Fibroblast of skin of back (primary cell): ENCODE data around the gene TRNP1.

Experiments
- DNase-seq: peaks from one replicate; pipeline ENCODE4 v3.0.0-alpha.2; 2013

Gene TRNP1

GRCh38 chr1:27003745-27004470 lies 10.4 kb downstream of the TRNP1 start:
- no peak for DNase-seq

GRCh38 chr1:27004471-27005165 lies 11.1 kb downstream of the TRNP1 start:
- no peak for DNase-seq

- DNase-seq, result no peak
Measured at GRCh38 chr1:27005166-27005530, 11.7 kb downstream of the TRNP1 start.

GRCh38 chr1:27005648-27006496 lies 12.4 kb downstream of the TRNP1 start:
- DNase-seq, result no peak

- DNase-seq, result no peak
Measured at GRCh38 chr1:27006683-27007082, 13.2 kb downstream of the TRNP1 start.

- DNase-seq, result no peak
Measured at GRCh38 chr1:27007909-27008582, 14.6 kb downstream of the TRNP1 start.

GRCh38 chr1:27009601-27010197 lies 16.2 kb downstream of the TRNP1 start:
- no peak for DNase-seq

GRCh38 chr1:27010226-27010994 lies 16.9 kb downstream of the TRNP1 start:
- DNase-seq, result no peak

- peak; percentile 93 for DNase-seq
Measured at GRCh38 chr1:27011058-27011764, 17.7 kb downstream of the TRNP1 start.

GRCh38 chr1:27011976-27012563 lies 18.6 kb downstream of the TRNP1 start:
- no peak for DNase-seq

- no peak for DNase-seq
Measured at GRCh38 chr1:27015260-27015659, 21.8 kb downstream of the TRNP1 start.

- no peak for DNase-seq
Measured at GRCh38 chr1:27016376-27016775, 22.9 kb downstream of the TRNP1 start.

GRCh38 chr1:27017207-27017606 lies 23.7 kb downstream of the TRNP1 start:
- no peak for DNase-seq

GRCh38 chr1:27018316-27018715 lies 24.8 kb downstream of the TRNP1 start:
- DNase-seq, result no peak

- DNase-seq, result peak; percentile 83
Measured at GRCh38 chr1:27021354-27022031, 28.0 kb downstream of the TRNP1 start.

GRCh38 chr1:27025718-27026117 lies 32.2 kb downstream of the TRNP1 start:
- DNase-seq, result no peak

GRCh38 chr1:27026621-27027574 lies 33.4 kb downstream of the TRNP1 start:
- DNase-seq, result peak; percentile 83

GRCh38 chr1:27027575-27028250 lies 34.2 kb downstream of the TRNP1 start:
- no peak for DNase-seq
